DND-41 (cell line): ENCODE data around the gene MAML3.

Experiments used
- ATAC-seq: fragments of 200-7000 bp; cut with Tn5 transposase; 3 replicates; pipeline ENCODE4 v1.9.1; 2021; ENCODE audit warnings: low read depth; ENCODE audit not compliant: insufficient read depth
- DNase-seq: peaks from one replicate; pipeline ENCODE4 v3.0.0-alpha.2; 2020
- H2AFZ ChIP-seq: 2 replicates; pipeline ENCODE4 v1.6.0; 2012; ENCODE audit warnings: low read depth, low read length
- H3K27ac ChIP-seq: 2 replicates; pipeline ENCODE4 v1.5.1; 2012; ENCODE audit warnings: low read length, inconsistent platforms
- H3K27me3 ChIP-seq: fragments of 200-600 bp; sonication (generic); 2 replicates; pipeline ENCODE4 v1.6.0; 2012; ENCODE audit warnings: low read length, mild to moderate bottlenecking, inconsistent platforms; ENCODE audit not compliant: insufficient read depth, poor library complexity
- H3K36me3 ChIP-seq: 2 replicates; pipeline ENCODE4 v1.5.1; 2012; ENCODE audit warnings: low read length, inconsistent platforms; ENCODE audit not compliant: insufficient read depth
- H3K4me1 ChIP-seq: 2 replicates; pipeline ENCODE4 v1.5.1; 2012; ENCODE audit warnings: mild to moderate bottlenecking, low read length; ENCODE audit not compliant: insufficient read depth
- H3K4me2 ChIP-seq: 2 replicates; pipeline ENCODE4 v1.6.0; 2012; ENCODE audit warnings: mild to moderate bottlenecking, moderate library complexity, low read length, inconsistent platforms; ENCODE audit not compliant: insufficient read depth
- H3K4me3 ChIP-seq, 2 experiments: fragments of 200-600 bp in 1 of 2; shearing (Covaris generic) in 1 of 2; 2 replicates each; pipeline ENCODE4 v1.5.1; 2012 to 2016; ENCODE audit warnings: inconsistent platforms in 2 of 2, low read length in 2 of 2, mild to moderate bottlenecking in 2 of 2, low read depth in 1 of 2, moderate library complexity in 1 of 2
- H3K79me2 ChIP-seq: 2 replicates; pipeline ENCODE4 v1.6.0; 2012; ENCODE audit warnings: low read length, inconsistent platforms; ENCODE audit not compliant: insufficient read depth
- H3K9ac ChIP-seq: 2 replicates; pipeline ENCODE4 v1.6.0; 2012; ENCODE audit warnings: low read depth, mild to moderate bottlenecking, inconsistent platforms, low read length, moderate library complexity
- H3K9me3 ChIP-seq: 2 replicates; pipeline ENCODE4 v1.5.1; 2012; ENCODE audit warnings: low read length, moderate library complexity, mild to moderate bottlenecking, inconsistent platforms; ENCODE audit not compliant: insufficient read depth, severe bottlenecking
- H4K20me1 ChIP-seq: 2 replicates; pipeline ENCODE4 v1.6.0; 2012; ENCODE audit warnings: low read length; ENCODE audit not compliant: insufficient read depth
- EZH2 ChIP-seq: IDR thresholded peaks from 3 replicates; pipeline ENCODE4 v1.6.1; 2012; ENCODE audit warnings: borderline replicate concordance, low read depth, mild to moderate bottlenecking, moderate library complexity, low read length, inconsistent platforms; ENCODE audit not compliant: severe bottlenecking
- TF ChIP-seq, protein P1 (sequence below): IDR thresholded peaks from 2 replicates; pipeline ENCODE4 v1.5.1; 2012; ENCODE audit warnings: borderline replicate concordance, low read length, moderate library complexity, mild to moderate bottlenecking; ENCODE audit not compliant: poor library complexity, severe bottlenecking; ENCODE audit errors: extremely low read depth

The MAML3 gene

GRCh38 chr4:140153718-140154571, at the start of gene MAML3:
TSS of gene MAML3 (minus strand) at chr4:140154184. CDS start at chr4:140153327, 857 bp downstream.
- H3K9ac ChIP-seq = peak within 1 kb of the TSS; percentile 70
- DNase-seq (peak; percentile 92), ATAC-seq (peak; percentile 27)
- H3K4me1 ChIP-seq = peaks cover 55% of the 10 kb centered on the region
- peaks cover 7% of the 10 kb centered on the region for H3K27me3 ChIP-seq
- no peaks in the 10 kb centered on the region; the same call in 1 of the 2 replicates for H3K79me2 ChIP-seq
- H4K20me1 ChIP-seq = no peaks in the 10 kb centered on the region
- H3K4me3 ChIP-seq = peak within 1 kb of the TSS; percentile 53 to 65
- H3K27ac ChIP-seq = peak within 1 kb of the TSS; percentile 82
- H2AFZ ChIP-seq = peak within 1 kb of the TSS; percentile 75
- no peaks in the 10 kb centered on the region for H3K9me3 ChIP-seq
- peak within 1 kb of the TSS; percentile 79 for H3K4me2 ChIP-seq
- TF ChIP-seq EZH2 = no peak
- TF ChIP-seq, protein P1, sequence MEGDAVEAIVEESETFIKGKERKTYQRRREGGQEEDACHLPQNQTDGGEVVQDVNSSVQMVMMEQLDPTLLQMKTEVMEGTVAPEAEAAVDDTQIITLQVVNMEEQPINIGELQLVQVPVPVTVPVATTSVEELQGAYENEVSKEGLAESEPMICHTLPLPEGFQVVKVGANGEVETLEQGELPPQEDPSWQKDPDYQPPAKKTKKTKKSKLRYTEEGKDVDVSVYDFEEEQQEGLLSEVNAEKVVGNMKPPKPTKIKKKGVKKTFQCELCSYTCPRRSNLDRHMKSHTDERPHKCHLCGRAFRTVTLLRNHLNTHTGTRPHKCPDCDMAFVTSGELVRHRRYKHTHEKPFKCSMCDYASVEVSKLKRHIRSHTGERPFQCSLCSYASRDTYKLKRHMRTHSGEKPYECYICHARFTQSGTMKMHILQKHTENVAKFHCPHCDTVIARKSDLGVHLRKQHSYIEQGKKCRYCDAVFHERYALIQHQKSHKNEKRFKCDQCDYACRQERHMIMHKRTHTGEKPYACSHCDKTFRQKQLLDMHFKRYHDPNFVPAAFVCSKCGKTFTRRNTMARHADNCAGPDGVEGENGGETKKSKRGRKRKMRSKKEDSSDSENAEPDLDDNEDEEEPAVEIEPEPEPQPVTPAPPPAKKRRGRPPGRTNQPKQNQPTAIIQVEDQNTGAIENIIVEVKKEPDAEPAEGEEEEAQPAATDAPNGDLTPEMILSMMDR = no peak
- H3K36me3 ChIP-seq = no peaks in the 10 kb centered on the region

GRCh38 chr4:140198942-140199341, 45.0 kb upstream of the MAML3 start:
- TF ChIP-seq, protein P1 = no peak
- no peak for TF ChIP-seq EZH2
- H3K4me1 ChIP-seq = no peaks in the 10 kb centered on the region
- no peaks in the 10 kb centered on the region for H4K20me1 ChIP-seq
- H2AFZ ChIP-seq = no peak overlapping the region
- no peaks in the 10 kb centered on the region for H3K79me2 ChIP-seq
- DNase-seq (no peak), ATAC-seq (no peak)
- no peak overlapping the region for H3K9ac ChIP-seq
- no peak overlapping the region for H3K4me2 ChIP-seq
- no peaks in the 10 kb centered on the region for H3K9me3 ChIP-seq
- H3K4me3 ChIP-seq = no peak overlapping the region
- H3K27ac ChIP-seq = no peak overlapping the region
- H3K36me3 ChIP-seq = no peaks in the 10 kb centered on the region
- no peaks in the 10 kb centered on the region for H3K27me3 ChIP-seq

- H3K36me3 ChIP-seq = no peaks in the 10 kb centered on the region
- no peak overlapping the region for H3K9ac ChIP-seq
- no peaks in the 10 kb centered on the region for H3K9me3 ChIP-seq
- no peaks in the 10 kb centered on the region for H3K79me2 ChIP-seq
- H3K27ac ChIP-seq = no peak overlapping the region
- ATAC-seq (no peak), DNase-seq (no peak)
- H3K27me3 ChIP-seq = peaks cover 5% of the 10 kb centered on the region
- no peaks in the 10 kb centered on the region for H4K20me1 ChIP-seq
- TF ChIP-seq, protein P1 = no peak
- no peak for TF ChIP-seq EZH2
- no peak overlapping the region for H3K4me3 ChIP-seq
- no peak overlapping the region for H2AFZ ChIP-seq
- no peak overlapping the region for H3K4me2 ChIP-seq
- no peaks in the 10 kb centered on the region for H3K4me1 ChIP-seq
Measured at GRCh38 chr4:140195806-140196205, 41.8 kb upstream of the MAML3 start.
